Loucy (cell line): ENCODE results near the gene CACNA1B.

Experiments used
- H2AFZ ChIP-seq: fragments of 200-600 bp; sonication (generic); 2 replicates; pipeline ENCODE4 v1.6.0; 2016; ENCODE audit warnings: antibody characterized with exemption, mild to moderate bottlenecking, low read length, moderate library complexity
- H3F3A ChIP-seq: fragments of 200-600 bp; 2 replicates; pipeline ENCODE4 v1.6.0; 2016; ENCODE audit warnings: antibody characterized with exemption, low read depth, mild to moderate bottlenecking
- H3K27me3 ChIP-seq: fragments of 200-600 bp; sonication (generic); 2 replicates; pipeline ENCODE4 v1.6.1; 2014; ENCODE audit warnings: low read length, mild to moderate bottlenecking; ENCODE audit not compliant: insufficient read depth, poor library complexity, severe bottlenecking
- H3K36me3 ChIP-seq: fragments of 200-600 bp; sonication (generic); 2 replicates; pipeline ENCODE4 v1.6.1; 2016; ENCODE audit warnings: low read length; ENCODE audit not compliant: insufficient read depth
- H3K4me1 ChIP-seq: fragments of 200-600 bp; sonication (generic); 2 replicates; pipeline ENCODE4 v1.5.1; 2014; ENCODE audit warnings: low read length, mild to moderate bottlenecking; ENCODE audit not compliant: insufficient read depth, poor library complexity, severe bottlenecking
- H3K4me2 ChIP-seq: fragments of 200-600 bp; sonication (generic); 2 replicates; pipeline ENCODE4 v1.6.0; 2014; ENCODE audit warnings: antibody characterized with exemption, low read length, low read depth, mild to moderate bottlenecking; ENCODE audit not compliant: poor library complexity, severe bottlenecking
- H3K4me3 ChIP-seq: fragments of 200-600 bp; sonication (generic); 2 replicates; pipeline ENCODE4 v1.5.1; 2014; ENCODE audit warnings: low read length, mild to moderate bottlenecking, mixed read lengths; ENCODE audit not compliant: poor library complexity, severe bottlenecking
- H3K79me2 ChIP-seq: fragments of 200-600 bp; sonication (generic); 2 replicates; pipeline ENCODE4 v1.6.1; 2014; ENCODE audit warnings: low read length; ENCODE audit not compliant: insufficient read depth
- H3K9ac ChIP-seq: fragments of 200-600 bp; sonication (generic); 2 replicates; pipeline ENCODE4 v1.6.0; 2014; ENCODE audit warnings: mild to moderate bottlenecking, low read depth, low read length, moderate library complexity; ENCODE audit not compliant: poor library complexity, severe bottlenecking
- H3K9me2 ChIP-seq: fragments of 200-600 bp; sonication (generic); replicated peaks from 2 replicates; pipeline ENCODE4 v1.6.1; 2016; ENCODE audit warnings: low read depth, low read length, mixed read lengths
- H3K9me3 ChIP-seq: fragments of 200-600 bp; sonication (generic); 2 replicates; pipeline ENCODE4 v1.6.1; 2014; ENCODE audit warnings: mild to moderate bottlenecking, antibody characterized with exemption, low read length, low read depth; ENCODE audit not compliant: insufficient read depth
- H4K20me1 ChIP-seq: fragments of 200-600 bp; sonication (generic); 2 replicates; pipeline ENCODE4 v1.6.0; 2014; ENCODE audit warnings: antibody characterized with exemption, low read length, mild to moderate bottlenecking; ENCODE audit not compliant: insufficient read depth, poor library complexity, severe bottlenecking
- CTCF ChIP-seq: fragments of 200-600 bp; sonication (generic); conservative IDR thresholded peaks from 2 replicates; pipeline ENCODE4 v1.5.1; 2014; ENCODE audit warnings: mild to moderate bottlenecking, antibody characterized with exemption, low read length
- EZH2phosphoT487 ChIP-seq: fragments of 200-600 bp; IDR thresholded peaks from 2 replicates; pipeline ENCODE4 v1.6.1; 2018; ENCODE audit warnings: antibody characterized with exemption, mild to moderate bottlenecking, moderate library complexity, borderline replicate concordance

The CACNA1B gene

GRCh38 chr9:138024131-138024530 is 146.5 kb downstream of the CACNA1B start:
- no peak overlapping the region for H2AFZ ChIP-seq
- H3K9me2 ChIP-seq = no peaks in the 10 kb centered on the region
- no peak overlapping the region for H3K9ac ChIP-seq
- peaks cover 18% of the 10 kb centered on the region; the same call in 1 of the 2 replicates for H3K9me3 ChIP-seq
- H3K4me2 ChIP-seq = no peak overlapping the region
- H3K4me1 ChIP-seq = no peaks in the 10 kb centered on the region
- TF ChIP-seq EZH2phosphoT487 = no peak
- TF ChIP-seq CTCF = no peak
- H3K79me2 ChIP-seq = no peaks in the 10 kb centered on the region
- H3K36me3 ChIP-seq = no peaks in the 10 kb centered on the region
- no peaks in the 10 kb centered on the region for H3F3A ChIP-seq
- H3K27me3 ChIP-seq = no peaks in the 10 kb centered on the region
- H3K4me3 ChIP-seq = no peak overlapping the region
- no peaks in the 10 kb centered on the region for H4K20me1 ChIP-seq

GRCh38 chr9:138024831-138025291 is 147.3 kb downstream of the CACNA1B start:
- no peaks in the 10 kb centered on the region for H3K9me2 ChIP-seq
- H3K9me3 ChIP-seq = peaks cover 21% of the 10 kb centered on the region; the same call in 1 of the 2 replicates
- no peaks in the 10 kb centered on the region for H3K27me3 ChIP-seq

GRCh38 chr9:138025417-138025816 is 147.8 kb downstream of the CACNA1B start:
- Histone ChIP-seq H3K27me3 (no peaks in the 10 kb centered on the region), H3K9me2 (no peaks in the 10 kb centered on the region), H3F3A (no peaks in the 10 kb centered on the region), H3K79me2 (no peaks in the 10 kb centered on the region), H3K4me3 (no peak overlapping the region), H3K9me3 (peaks cover 21% of the 10 kb centered on the region; the same call in 1 of the 2 replicates), H3K4me1 (no peaks in the 10 kb centered on the region), H3K9ac (no peak overlapping the region), H2AFZ (no peak overlapping the region), H3K36me3 (no peaks in the 10 kb centered on the region), H4K20me1 (no peaks in the 10 kb centered on the region), H3K4me2 (no peak overlapping the region)
- TF ChIP-seq CTCF (no peak), EZH2phosphoT487 (no peak)

More at GRCh38 chr9:138024831-138025291, 147.3 kb downstream of the CACNA1B start:
- Histone ChIP-seq H3F3A (no peaks in the 10 kb centered on the region), H3K4me1 (no peaks in the 10 kb centered on the region), H2AFZ (no peak overlapping the region), H3K36me3 (no peaks in the 10 kb centered on the region), H4K20me1 (no peaks in the 10 kb centered on the region), H3K79me2 (no peaks in the 10 kb centered on the region), H3K4me3 (no peak overlapping the region), H3K9ac (no peak overlapping the region), H3K4me2 (no peak overlapping the region)
- no peak for TF ChIP-seq CTCF
- TF ChIP-seq EZH2phosphoT487 = no peak
